Measurements from ENCODE around the gene CHAT.
A peak's percentile ranks its signal among the peaks of the same experiment; 100 is the strongest.

The CHAT gene

DNA sequence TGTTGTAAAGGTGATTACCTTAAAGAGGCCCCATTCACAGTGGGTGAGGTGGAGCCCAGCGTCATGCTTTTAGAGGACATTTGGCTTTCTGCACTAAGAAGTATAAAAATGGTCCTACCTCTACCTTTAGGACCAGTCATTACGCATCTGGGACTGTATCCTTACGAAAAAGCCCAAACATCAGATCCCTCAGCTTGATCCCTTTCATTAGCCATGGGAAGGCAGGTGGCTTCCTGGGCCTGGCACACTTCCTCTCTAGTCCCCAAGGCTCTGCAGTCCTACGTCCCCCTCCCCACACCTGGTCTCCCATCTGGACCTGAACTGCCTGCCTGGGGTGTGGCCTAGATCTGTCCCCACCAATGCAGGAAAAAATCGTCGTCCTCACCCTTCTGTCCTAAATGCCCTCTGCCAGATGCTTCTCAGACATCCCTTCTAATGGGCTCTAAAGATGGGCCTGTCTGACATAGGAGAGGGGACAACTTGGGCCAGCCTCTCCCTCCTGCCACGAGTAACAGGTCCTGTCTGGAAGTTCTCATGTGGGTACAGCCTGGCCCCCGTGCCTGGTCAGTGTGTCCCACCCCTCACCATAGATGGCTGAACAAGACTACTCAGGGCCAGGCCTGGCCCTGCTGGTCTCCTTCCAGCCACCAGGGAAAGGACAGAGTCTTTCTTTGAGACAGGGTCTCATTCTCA is 15.5 kb upstream of the CHAT start:
- DNase-seq (ENCODE audit: low read depth) = no peak
- no peak overlapping the region for H3K9ac ChIP-seq (ENCODE audit: low read length)
- H3K4me3 ChIP-seq (ENCODE audit: low read length) = no peak overlapping the region
- H3K36me3 ChIP-seq (ENCODE audit: control insufficient read depth, insufficient read depth, low read length, severe bottlenecking) = no peaks in the 10 kb centered on the region
- H3K4me1 ChIP-seq (ENCODE audit: control insufficient read depth, insufficient read depth, low read length) = no peaks in the 10 kb centered on the region
- H3K27me3 ChIP-seq (replicated peaks; ENCODE audit: control insufficient read depth, insufficient read depth, low read length) = peaks cover 20% of the 10 kb centered on the region
- no peaks in the 10 kb centered on the region for H3K9me3 ChIP-seq (ENCODE audit: control insufficient read depth, low read length)

DNA sequence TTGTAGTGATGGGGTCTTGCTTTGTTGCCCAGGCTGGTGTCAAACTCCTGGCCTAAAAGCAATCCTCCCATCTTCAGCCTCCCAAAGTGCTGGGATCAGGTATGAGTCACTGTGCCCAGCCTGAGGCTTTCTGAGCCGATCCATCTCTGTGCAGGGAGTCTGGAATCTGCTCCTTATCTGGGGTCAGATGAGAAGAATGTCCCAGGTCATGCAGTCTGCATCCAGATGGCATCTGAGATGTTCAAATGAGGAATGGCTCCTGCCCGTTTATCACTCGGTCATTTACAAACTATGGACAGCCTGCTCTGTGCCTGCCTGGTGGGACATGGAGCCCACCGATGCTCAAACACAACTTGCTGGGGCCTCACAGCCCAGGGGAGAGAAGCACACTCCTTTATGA is 14.9 kb upstream of the CHAT start:
- Histone ChIP-seq H3K9ac (ENCODE audit: low read length) (no peak overlapping the region), H3K4me3 (ENCODE audit: low read length) (no peak overlapping the region), H3K9me3 (ENCODE audit: control insufficient read depth, low read length) (no peaks in the 10 kb centered on the region), H3K4me1 (ENCODE audit: control insufficient read depth, insufficient read depth, low read length) (no peaks in the 10 kb centered on the region), H3K36me3 (ENCODE audit: control insufficient read depth, insufficient read depth, low read length, severe bottlenecking) (no peaks in the 10 kb centered on the region), H3K27me3 (replicated peaks; ENCODE audit: control insufficient read depth, insufficient read depth, low read length) (peaks cover 20% of the 10 kb centered on the region)
- DNase-seq (ENCODE audit: low read depth) = no peak

DNA sequence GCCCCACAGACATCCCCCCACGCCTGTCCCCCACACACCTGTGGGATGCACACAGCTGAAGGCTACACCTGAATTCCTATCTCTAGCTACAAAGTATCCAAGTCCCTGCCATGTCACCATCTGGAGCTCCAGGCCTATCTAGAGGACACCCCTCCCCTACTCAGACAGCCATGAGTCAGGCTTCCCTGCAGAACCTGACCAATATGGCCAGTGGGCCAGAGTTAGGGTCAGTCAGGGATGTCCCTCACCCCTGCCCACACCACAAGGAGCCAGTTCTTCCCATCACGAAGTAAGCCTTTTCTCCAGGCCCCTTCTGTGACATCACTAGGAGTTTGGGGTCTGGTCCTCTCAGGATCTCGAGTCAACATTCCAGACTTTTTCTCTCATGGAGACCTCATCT is 14.3 kb upstream of the CHAT start:
- Histone ChIP-seq H3K9ac (ENCODE audit: low read length) (no peak overlapping the region), H3K4me1 (ENCODE audit: control insufficient read depth, insufficient read depth, low read length) (no peaks in the 10 kb centered on the region), H3K9me3 (ENCODE audit: control insufficient read depth, low read length) (no peaks in the 10 kb centered on the region), H3K36me3 (ENCODE audit: control insufficient read depth, insufficient read depth, low read length, severe bottlenecking) (no peaks in the 10 kb centered on the region), H3K27me3 (replicated peaks; ENCODE audit: control insufficient read depth, insufficient read depth, low read length) (peaks cover 20% of the 10 kb centered on the region), H3K4me3 (ENCODE audit: low read length) (no peak overlapping the region)
- DNase-seq (ENCODE audit: low read depth) = no peak

DNA sequence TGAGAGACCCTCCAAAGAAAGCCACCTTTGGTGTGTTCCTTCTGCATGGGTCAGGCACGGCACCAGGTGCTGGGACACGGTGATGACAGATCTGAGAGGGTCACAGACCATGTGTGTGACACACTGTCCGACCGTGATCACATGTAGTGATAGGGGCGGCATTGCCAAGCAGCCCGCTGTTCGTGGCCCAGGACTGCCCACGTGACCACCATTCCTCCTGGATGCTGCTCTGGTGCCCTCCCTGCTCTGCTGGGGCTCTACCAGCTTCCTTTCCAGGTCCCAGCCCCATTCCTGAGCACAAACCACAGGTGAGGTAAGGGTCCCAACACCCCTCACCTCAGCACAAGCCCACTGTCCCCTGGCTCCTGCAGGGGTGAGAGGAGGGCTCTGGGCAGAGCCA is 13.8 kb upstream of the CHAT start:
- Histone ChIP-seq H3K36me3 (ENCODE audit: control insufficient read depth, insufficient read depth, low read length, severe bottlenecking) (no peaks in the 10 kb centered on the region), H3K9ac (ENCODE audit: low read length) (no peak overlapping the region), H3K4me3 (ENCODE audit: low read length) (no peak overlapping the region), H3K9me3 (ENCODE audit: control insufficient read depth, low read length) (no peaks in the 10 kb centered on the region), H3K27me3 (replicated peaks; ENCODE audit: control insufficient read depth, insufficient read depth, low read length) (peaks cover 23% of the 10 kb centered on the region), H3K4me1 (ENCODE audit: control insufficient read depth, insufficient read depth, low read length) (no peaks in the 10 kb centered on the region)
- no peak for DNase-seq (ENCODE audit: low read depth)

DNA sequence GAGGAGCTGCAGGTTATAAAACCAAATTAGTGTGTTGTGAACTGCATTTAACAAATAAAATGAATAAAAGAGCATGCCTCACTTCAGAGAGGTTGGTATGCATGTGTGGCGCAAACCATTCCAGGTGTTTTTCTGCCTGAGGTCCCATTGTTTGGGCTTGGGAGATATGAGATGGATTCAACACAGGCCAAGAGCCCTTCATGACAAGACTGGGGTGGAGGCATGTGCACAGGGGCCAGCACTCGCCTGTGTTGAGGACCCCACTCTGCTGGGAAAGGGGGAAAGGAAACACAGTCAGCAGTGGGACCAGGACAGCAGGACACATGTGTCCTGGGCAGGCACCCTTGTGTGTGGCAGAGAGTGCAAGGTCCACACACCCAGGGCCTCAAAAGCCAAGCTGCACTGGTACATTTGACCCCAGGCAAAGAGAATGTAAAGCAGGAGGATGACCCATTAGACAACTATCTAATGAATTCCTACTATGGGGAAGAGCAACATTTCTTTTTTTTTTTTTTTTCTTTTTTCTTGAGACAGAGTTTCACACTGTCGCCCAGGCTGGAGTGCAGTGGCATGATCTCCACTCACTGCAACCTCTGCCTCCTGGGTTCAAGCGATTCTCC is 12.9 kb upstream of the CHAT start:
- Histone ChIP-seq H3K9me3 (ENCODE audit: control insufficient read depth, low read length) (no peaks in the 10 kb centered on the region), H3K4me1 (ENCODE audit: control insufficient read depth, insufficient read depth, low read length) (no peaks in the 10 kb centered on the region), H3K27me3 (replicated peaks; ENCODE audit: control insufficient read depth, insufficient read depth, low read length) (peaks cover 20% of the 10 kb centered on the region), H3K4me3 (ENCODE audit: low read length) (no peak overlapping the region), H3K9ac (ENCODE audit: low read length) (no peak overlapping the region), H3K36me3 (ENCODE audit: control insufficient read depth, insufficient read depth, low read length, severe bottlenecking) (no peaks in the 10 kb centered on the region)
- no peak for DNase-seq (ENCODE audit: low read depth)

DNA sequence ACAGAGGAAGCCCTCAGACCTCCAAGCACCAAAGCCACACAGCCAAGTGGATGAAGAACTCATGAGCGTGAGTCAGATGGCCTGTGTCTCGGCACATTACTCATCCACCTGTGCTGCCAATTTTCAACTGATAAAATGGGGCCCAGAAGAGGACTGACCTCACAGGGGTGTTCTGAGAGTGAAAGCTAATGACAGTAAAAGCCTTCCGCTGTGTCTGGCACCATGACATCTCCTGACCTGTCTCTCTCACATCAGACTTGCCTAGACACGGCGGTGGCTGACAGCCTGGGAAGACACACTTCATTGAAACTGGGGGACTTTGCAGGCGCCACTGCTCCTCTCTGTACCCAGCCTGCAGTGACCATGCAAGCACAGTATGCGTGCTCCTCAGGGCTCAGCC is 12.0 kb upstream of the CHAT start:
- Histone ChIP-seq H3K4me3 (ENCODE audit: low read length) (no peak overlapping the region), H3K27me3 (replicated peaks; ENCODE audit: control insufficient read depth, insufficient read depth, low read length) (peaks cover 19% of the 10 kb centered on the region), H3K36me3 (ENCODE audit: control insufficient read depth, insufficient read depth, low read length, severe bottlenecking) (no peaks in the 10 kb centered on the region), H3K9ac (ENCODE audit: low read length) (no peak overlapping the region), H3K4me1 (ENCODE audit: control insufficient read depth, insufficient read depth, low read length) (no peaks in the 10 kb centered on the region), H3K9me3 (ENCODE audit: control insufficient read depth, low read length) (no peaks in the 10 kb centered on the region)
- no peak for DNase-seq (ENCODE audit: low read depth)

DNA sequence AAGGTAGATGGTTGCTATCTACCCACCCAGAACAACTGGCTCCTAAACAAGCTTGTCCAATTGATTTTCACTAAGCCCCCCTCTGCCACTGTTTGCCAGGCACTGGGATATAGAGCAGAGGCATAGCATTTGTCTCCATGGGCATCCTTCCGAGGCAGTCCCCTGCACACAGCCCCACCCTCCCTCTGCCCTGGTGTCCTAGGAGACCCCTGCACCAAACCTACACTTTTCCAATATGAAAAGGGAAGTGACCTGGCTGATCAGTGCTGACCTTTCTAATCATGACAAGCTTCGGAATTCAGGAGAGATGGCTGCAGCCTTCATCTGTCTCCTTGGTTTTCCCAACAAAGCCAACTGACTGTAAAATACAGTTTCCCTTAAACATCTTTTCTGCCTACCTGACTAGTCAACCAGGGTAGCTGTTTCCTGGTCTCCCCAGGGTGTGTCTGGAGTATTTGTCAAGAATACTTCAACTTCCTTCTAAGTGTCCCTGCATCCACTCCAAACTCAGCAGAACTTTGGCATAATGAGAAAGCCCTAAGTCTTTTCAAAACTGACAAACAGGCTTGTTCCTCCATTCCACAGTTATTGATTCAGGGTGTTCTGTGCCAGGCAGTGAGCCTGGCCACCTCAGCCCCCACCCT is 11.3 kb upstream of the CHAT start:
- no peaks in the 10 kb centered on the region for H3K36me3 ChIP-seq (ENCODE audit: control insufficient read depth, insufficient read depth, low read length, severe bottlenecking)
- H3K4me3 ChIP-seq (ENCODE audit: low read length) = no peak overlapping the region
- H3K27me3 ChIP-seq (replicated peaks; ENCODE audit: control insufficient read depth, insufficient read depth, low read length) = peaks cover 22% of the 10 kb centered on the region
- no peak for DNase-seq (ENCODE audit: low read depth)
- no peak overlapping the region for H3K9ac ChIP-seq (ENCODE audit: low read length)
- no peaks in the 10 kb centered on the region for H3K4me1 ChIP-seq (ENCODE audit: control insufficient read depth, insufficient read depth, low read length)
- no peaks in the 10 kb centered on the region for H3K9me3 ChIP-seq (ENCODE audit: control insufficient read depth, low read length)

DNA sequence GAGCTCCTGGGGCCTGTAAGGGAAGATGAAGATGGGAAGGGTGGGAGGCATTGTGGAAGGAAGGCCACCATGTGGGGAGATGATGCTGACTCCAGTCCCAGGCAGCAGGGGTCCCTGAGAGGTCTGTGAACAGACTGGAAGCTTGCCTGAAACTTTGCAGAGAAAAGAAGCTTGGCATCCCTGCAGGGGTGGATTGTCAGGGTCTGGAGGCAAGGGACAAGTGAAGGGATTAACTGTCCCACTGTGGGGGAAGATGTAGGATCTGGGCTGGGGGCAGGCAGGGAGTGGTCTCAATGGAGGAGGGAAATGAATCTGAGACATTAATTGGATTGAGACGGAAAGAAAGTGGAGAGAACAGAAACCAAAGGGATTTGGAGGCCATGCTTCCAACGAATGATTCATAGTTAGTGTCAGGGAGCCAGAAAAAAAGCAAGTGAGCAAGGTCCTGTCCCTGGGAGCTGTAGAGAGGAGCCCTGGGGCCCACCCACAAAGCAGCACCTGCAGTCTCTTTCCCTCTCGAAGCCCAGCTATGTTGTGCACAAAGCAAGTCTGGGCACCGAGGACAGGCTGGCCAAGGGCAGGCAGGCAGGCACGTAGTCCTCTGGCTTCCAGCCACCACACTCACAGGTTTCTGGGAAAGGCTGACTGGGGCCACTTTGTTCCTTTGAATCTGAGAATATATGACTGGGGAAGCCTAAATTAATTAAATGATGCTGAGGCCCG is 8.5 kb upstream of the CHAT start:
- DNase-seq (ENCODE audit: low read depth) = no peak

DNA sequence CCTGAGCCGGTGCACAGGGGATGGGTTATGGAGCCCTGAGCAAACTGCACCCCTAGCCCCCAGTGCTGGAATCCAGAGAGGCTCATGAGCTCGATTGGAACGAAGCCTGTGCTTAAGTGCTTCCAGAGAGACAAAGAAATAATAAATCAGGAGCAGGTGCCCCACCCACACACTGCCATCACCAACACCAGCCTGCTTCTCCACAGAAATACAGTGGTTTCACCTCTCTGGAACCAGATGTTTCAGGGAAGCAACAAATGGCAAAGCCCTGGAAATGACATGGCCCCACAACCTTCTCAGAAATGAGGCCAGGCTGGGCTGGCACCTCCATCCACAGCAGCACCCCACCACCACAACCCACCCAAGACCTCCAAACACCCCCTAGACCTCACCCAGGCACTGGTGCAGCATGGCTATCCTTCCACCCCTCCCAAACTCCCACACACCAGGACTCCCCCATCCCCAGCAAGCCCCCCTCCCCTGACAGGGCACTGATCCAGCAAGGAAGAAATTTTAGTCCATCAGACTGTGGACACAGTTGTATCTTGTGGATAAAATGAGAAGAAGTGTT is 7.8 kb upstream of the CHAT start:
- no peak for DNase-seq (ENCODE audit: low read depth)
- Histone ChIP-seq H3K4me1 (ENCODE audit: control insufficient read depth, insufficient read depth, low read length) (no peaks in the 10 kb centered on the region), H3K9me3 (ENCODE audit: control insufficient read depth, low read length) (no peaks in the 10 kb centered on the region), H3K4me3 (ENCODE audit: low read length) (no peak overlapping the region), H3K27me3 (replicated peaks; ENCODE audit: control insufficient read depth, insufficient read depth, low read length) (peaks cover 34% of the 10 kb centered on the region), H3K36me3 (ENCODE audit: control insufficient read depth, insufficient read depth, low read length, severe bottlenecking) (no peaks in the 10 kb centered on the region), H3K9ac (ENCODE audit: low read length) (no peak overlapping the region)

More for the DNA sequence above, 8.5 kb upstream of the CHAT start:
- H3K9me3 ChIP-seq (ENCODE audit: control insufficient read depth, low read length) = no peaks in the 10 kb centered on the region
- no peaks in the 10 kb centered on the region for H3K4me1 ChIP-seq (ENCODE audit: control insufficient read depth, insufficient read depth, low read length)
- H3K27me3 ChIP-seq (replicated peaks; ENCODE audit: control insufficient read depth, insufficient read depth, low read length) = peaks cover 34% of the 10 kb centered on the region
- no peak overlapping the region for H3K9ac ChIP-seq (ENCODE audit: low read length)
- no peak overlapping the region for H3K4me3 ChIP-seq (ENCODE audit: low read length)
- H3K36me3 ChIP-seq (ENCODE audit: control insufficient read depth, insufficient read depth, low read length, severe bottlenecking) = no peaks in the 10 kb centered on the region

DNA sequence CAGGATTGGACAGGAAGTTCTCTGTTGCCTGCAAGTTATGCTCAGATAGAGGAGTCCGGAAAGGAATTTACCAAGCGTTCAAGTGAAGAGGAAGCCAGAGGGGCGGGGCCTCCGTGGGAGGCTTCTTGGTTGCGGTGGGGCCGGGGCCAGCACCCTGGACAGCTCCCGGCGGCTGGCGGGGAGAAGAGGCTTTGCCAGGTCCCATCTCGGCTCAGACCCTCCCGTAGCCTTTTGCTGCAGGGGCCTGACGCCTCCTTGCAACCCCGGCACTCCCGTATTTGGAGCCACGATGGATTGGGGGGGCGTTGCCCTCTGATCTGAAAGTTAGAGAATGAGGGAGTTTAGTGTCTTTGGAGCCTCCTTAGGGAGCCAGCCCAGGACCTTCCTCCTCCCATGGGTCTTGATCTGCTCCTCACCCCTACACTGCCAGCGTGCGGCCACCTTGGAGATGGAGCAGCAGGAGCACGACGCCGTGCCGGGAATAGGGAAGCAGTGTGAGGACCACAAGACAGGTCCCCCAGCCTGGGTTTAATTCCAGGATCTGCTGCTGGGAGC is 6.8 kb upstream of the CHAT start:
- Histone ChIP-seq H3K36me3 (ENCODE audit: control insufficient read depth, insufficient read depth, low read length, severe bottlenecking) (no peaks in the 10 kb centered on the region), H3K9me3 (ENCODE audit: control insufficient read depth, low read length) (no peaks in the 10 kb centered on the region), H3K4me3 (ENCODE audit: low read length) (no peak overlapping the region), H3K9ac (ENCODE audit: low read length) (no peak overlapping the region), H3K27me3 (replicated peaks; ENCODE audit: control insufficient read depth, insufficient read depth, low read length) (peaks cover 44% of the 10 kb centered on the region), H3K4me1 (ENCODE audit: control insufficient read depth, insufficient read depth, low read length) (no peaks in the 10 kb centered on the region)
- DNase-seq (ENCODE audit: low read depth) = peak; percentile 79
